Lung (tissue), 12 donors: ENCODE measurements around the gene CRYAA. TPM values are rescaled to one million over a fixed set of nuclear protein-coding genes. Genes with fewer than 3 reads are reported as not detected.
A peak's percentile ranks its signal among the peaks of the same experiment; 100 is the strongest.

Source experiments
- ATAC-seq: fragments of 200-7000 bp; cut with Tn5 transposase; one replicate; pipeline ENCODE4 v1.9.1; 2020; ENCODE audit warnings: moderate number of reproducible peaks; ENCODE audit not compliant: insufficient read depth, low FRiP score
- DNase-seq, 3 donors: peaks; one replicate each; pipeline ENCODE4 v3.0.0-alpha.2; 2013 to 2017
- H3K27ac ChIP-seq, 2 donors: one replicate each; pipeline ENCODE4 v1.5.1; 2013; ENCODE audit warnings: mild to moderate bottlenecking in 2 of 2, moderate library complexity in 2 of 2, control low read depth in 1 of 2, inconsistent platforms in 1 of 2, low read depth in 1 of 2, low read length in 1 of 2
- H3K27me3 ChIP-seq, 3 donors: one replicate each; pipeline ENCODE4 v1.5.1; 2013; ENCODE audit warnings: low read length in 2 of 3; ENCODE audit not compliant: control insufficient read depth in 3 of 3, insufficient read depth in 3 of 3
- H3K36me3 ChIP-seq, 4 donors: one replicate each; pipeline ENCODE4 v1.5.1; 2013; ENCODE audit warnings: low read length in 4 of 4, mild to moderate bottlenecking in 1 of 4, moderate library complexity in 1 of 4; ENCODE audit not compliant: control insufficient read depth in 4 of 4, insufficient read depth in 4 of 4
- H3K4me1 ChIP-seq, 5 donors: one replicate each; pipeline ENCODE4 v1.5.1; 2013; ENCODE audit warnings: low read length in 5 of 5, mild to moderate bottlenecking in 2 of 5, moderate library complexity in 1 of 5; ENCODE audit not compliant: control insufficient read depth in 5 of 5, insufficient read depth in 5 of 5
- H3K4me3 ChIP-seq: one replicate; pipeline ENCODE4 v1.5.1; 2013; ENCODE audit warnings: mild to moderate bottlenecking, control low read depth, moderate library complexity
- H3K9ac ChIP-seq, 2 donors: one replicate each; pipeline ENCODE4 v1.5.1; 2013; ENCODE audit warnings: low read length in 2 of 2, control low read depth in 1 of 2; ENCODE audit not compliant: insufficient read depth in 1 of 2
- H3K9me3 ChIP-seq, 4 donors: one replicate each; pipeline ENCODE4 v1.5.1; 2013; ENCODE audit warnings: low read length in 3 of 4, mild to moderate bottlenecking in 1 of 4, moderate library complexity in 1 of 4; ENCODE audit not compliant: control insufficient read depth in 4 of 4, insufficient read depth in 3 of 4
- CTCF ChIP-seq: IDR thresholded peaks from 2 replicates; pipeline ENCODE4 v1.5.1; 2012; ENCODE audit warnings: mild to moderate bottlenecking; ENCODE audit errors: control extremely low read depth, extremely low read depth
- WGBS, 2 donors: extraction: QIAGEN DNeasy Blood & Tissue Kit; methylation state at CpG; one replicate each; pipeline ENCODE4 v1.1.7; 2013; 5-methylcytosine and 5-hydroxymethylcytosine counted together
- polyA plus RNA-seq, 2 donors: library from polyadenylated mRNA; stranded (reverse); fragments of 200-250 nt; gene quantifications; one replicate each; pipeline ENCODE4 v1.2.1, GENCODE V29; 2013
- total RNA-seq, 2 donors: library from RNA; depleted of rRNA in 1 of 2; stranded (reverse); fragments of >200 nt in 1 of 2; gene quantifications; one replicate each; pipeline ENCODE4 v1.2.1, GENCODE V29; 2014 to 2021
- donor health status: control.
- donor health status: control.
- donor health status: Bipolar disorder and iron deficiency.
- donor health status: healthy.
- donor health status: DM: yes; HTN: yes; CAD: no.

The CRYAA gene
- total and polyA plus RNA-seq, 4 donors, result not detected

GRCh38 chr21:43191521-43191920 is 22.7 kb downstream of the CRYAA start:
- no peak for TF ChIP-seq CTCF
- 83 to 84% methylated on average over 10 of the region's 10 CpGs for WGBS, 2 donors
- Histone ChIP-seq H3K4me3 (no peak overlapping the region), H3K4me1 (peaks cover 2 to 21% (median 4%) of the 10 kb centered on the region in 5 donors), H3K27me3 (no peaks in the 10 kb centered on the region), H3K27ac (no peak overlapping the region), H3K36me3 (no peaks in the 10 kb centered on the region), H3K9me3 (no peaks in the 10 kb centered on the region), H3K9ac (no peak overlapping the region)
- no peak for DNase-seq
- no peak for ATAC-seq

DNA sequence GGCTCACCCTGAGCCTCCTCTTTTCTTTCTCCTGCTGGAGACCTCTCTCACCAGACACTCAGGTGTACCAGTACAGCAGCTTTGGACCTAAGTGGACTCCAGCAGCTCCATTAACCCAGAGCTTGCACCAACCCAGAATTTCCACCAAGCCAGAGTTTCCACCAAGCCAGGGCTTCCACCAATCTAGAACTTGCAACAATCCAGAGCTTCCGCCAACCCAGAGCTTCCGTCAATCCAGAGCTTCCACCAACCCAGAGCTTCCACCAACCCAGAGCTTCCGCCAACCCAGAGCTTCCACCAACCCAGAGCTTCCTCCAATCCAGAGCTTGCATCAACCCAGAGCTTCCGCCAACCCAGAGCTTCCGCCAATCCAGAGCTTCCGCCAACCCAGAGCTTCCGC is 23.2 kb downstream of the CRYAA start:
- Histone ChIP-seq H3K9me3 (no peaks in the 10 kb centered on the region), H3K27ac (no peak overlapping the region), H3K4me1 (peaks cover 2 to 24% (median 6%) of the 10 kb centered on the region in 5 donors), H3K36me3 (no peaks in the 10 kb centered on the region), H3K27me3 (no peaks in the 10 kb centered on the region), H3K4me3 (no peak overlapping the region), H3K9ac (no peak overlapping the region)
- DNase-seq (peak in 1 of 3 donors; percentile 10), ATAC-seq (no peak)
- TF ChIP-seq CTCF, result no peak
- WGBS, 2 donors, result 96 to 97% methylated on average over 7 of the region's 7 CpGs

- DNase-seq (peak in 1 of 3 donors; percentile 9), ATAC-seq (no peak)
- TF ChIP-seq CTCF, result no peak
- 80 to 85% methylated on average over 8 of the region's 8 CpGs for WGBS, 2 donors
- no peaks in the 10 kb centered on the region for H3K9me3 ChIP-seq
- H3K9ac ChIP-seq, result no peak overlapping the region
- no peaks in the 10 kb centered on the region for H3K36me3 ChIP-seq
- no peak overlapping the region for H3K4me3 ChIP-seq
- H3K27ac ChIP-seq, result no peak overlapping the region
- no peaks in the 10 kb centered on the region for H3K27me3 ChIP-seq
- H3K4me1 ChIP-seq, result peaks cover 3 to 25% (median 6%) of the 10 kb centered on the region in 5 donors
Measured at GRCh38 chr21:43192501-43193081, 23.8 kb downstream of the CRYAA start.
